PC-9 (cell line): ENCODE data around the gene FTO.

ENCODE experiments used
- EZH2 ChIP-seq: fragments of 200-600 bp; sonication (generic); IDR thresholded peaks from 2 replicates; pipeline ENCODE4 v1.8.0; 2017; ENCODE audit warnings: antibody characterized with exemption, low read depth
- TF ChIP-seq, protein P1 (sequence below): fragments of 200-600 bp; sonication (generic); conservative IDR thresholded peaks from 2 replicates; pipeline ENCODE4 v1.6.1; 2017; ENCODE audit warnings: mixed run types, antibody characterized with exemption, mild to moderate bottlenecking, moderate library complexity

DNA sequence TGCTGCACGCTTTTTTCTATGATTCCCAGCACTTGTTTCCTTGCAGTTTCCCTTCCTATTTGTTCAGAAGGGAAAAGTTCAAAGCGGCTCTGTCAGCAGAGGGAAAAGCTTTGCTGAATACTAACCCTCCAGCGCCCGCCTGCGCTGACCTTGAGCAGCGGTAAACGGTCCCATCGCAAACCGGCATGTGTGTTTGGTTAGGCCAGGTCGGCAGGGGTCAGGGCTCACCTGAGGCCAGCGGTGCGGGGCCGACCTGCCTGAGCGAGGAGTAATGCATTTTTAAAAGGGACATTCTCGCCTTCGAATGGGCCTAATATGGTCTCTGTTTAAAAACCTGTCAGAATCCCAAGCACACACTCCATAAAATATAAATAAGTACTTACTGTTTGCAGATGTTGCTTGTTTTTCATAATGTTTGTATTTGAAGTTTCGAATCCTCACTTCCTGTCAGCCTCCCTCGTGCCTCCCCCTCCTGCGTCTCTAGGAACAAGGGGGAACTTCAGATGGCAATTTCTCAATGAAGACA lies 472.5 kb downstream of the FTO start:
- TF ChIP-seq, protein P1, sequence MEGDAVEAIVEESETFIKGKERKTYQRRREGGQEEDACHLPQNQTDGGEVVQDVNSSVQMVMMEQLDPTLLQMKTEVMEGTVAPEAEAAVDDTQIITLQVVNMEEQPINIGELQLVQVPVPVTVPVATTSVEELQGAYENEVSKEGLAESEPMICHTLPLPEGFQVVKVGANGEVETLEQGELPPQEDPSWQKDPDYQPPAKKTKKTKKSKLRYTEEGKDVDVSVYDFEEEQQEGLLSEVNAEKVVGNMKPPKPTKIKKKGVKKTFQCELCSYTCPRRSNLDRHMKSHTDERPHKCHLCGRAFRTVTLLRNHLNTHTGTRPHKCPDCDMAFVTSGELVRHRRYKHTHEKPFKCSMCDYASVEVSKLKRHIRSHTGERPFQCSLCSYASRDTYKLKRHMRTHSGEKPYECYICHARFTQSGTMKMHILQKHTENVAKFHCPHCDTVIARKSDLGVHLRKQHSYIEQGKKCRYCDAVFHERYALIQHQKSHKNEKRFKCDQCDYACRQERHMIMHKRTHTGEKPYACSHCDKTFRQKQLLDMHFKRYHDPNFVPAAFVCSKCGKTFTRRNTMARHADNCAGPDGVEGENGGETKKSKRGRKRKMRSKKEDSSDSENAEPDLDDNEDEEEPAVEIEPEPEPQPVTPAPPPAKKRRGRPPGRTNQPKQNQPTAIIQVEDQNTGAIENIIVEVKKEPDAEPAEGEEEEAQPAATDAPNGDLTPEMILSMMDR = no peak
- TF ChIP-seq EZH2 = no peak
